Trophoblast cell (in vitro differentiated cells and primary cell): Measurements from ENCODE around the gene CLIP2.
"Not testable (repeated sequence)": the region's sequence is repeated elsewhere in the genome, so short reads cannot be mapped to it uniquely, and the experiment has no call there.

Experiments used
- DNase-seq, 2 donors: peaks; one replicate each; pipeline ENCODE4 v3.0.0-alpha.2; 2016
- H2AFZ ChIP-seq: 2 replicates; pipeline ENCODE4 v1.6.1; 2013; ENCODE audit warnings: low read length, moderate library complexity, mild to moderate bottlenecking; ENCODE audit not compliant: insufficient read depth, poor library complexity
- H2AK5ac ChIP-seq: 2 replicates; pipeline ENCODE4 v1.6.1; 2013; ENCODE audit warnings: mild to moderate bottlenecking, low read length
- H2BK120ac ChIP-seq: 2 replicates; pipeline ENCODE4 v1.6.1; 2013; ENCODE audit warnings: low read length, mild to moderate bottlenecking, moderate library complexity; ENCODE audit not compliant: insufficient read depth, poor library complexity
- H2BK12ac ChIP-seq: 2 replicates; pipeline ENCODE4 v1.6.1; 2013; ENCODE audit warnings: mild to moderate bottlenecking, low read length, moderate library complexity
- H2BK5ac ChIP-seq: 2 replicates; pipeline ENCODE4 v1.6.1; 2013; ENCODE audit warnings: low read length, low read depth, moderate library complexity, mild to moderate bottlenecking; ENCODE audit not compliant: poor library complexity
- H3K14ac ChIP-seq: 2 replicates; pipeline ENCODE4 v1.6.1; 2013; ENCODE audit warnings: mild to moderate bottlenecking, low read length
- H3K18ac ChIP-seq: 2 replicates; pipeline ENCODE4 v1.6.1; 2013; ENCODE audit warnings: mild to moderate bottlenecking, low read length
- H3K23ac ChIP-seq: 2 replicates; pipeline ENCODE4 v1.6.1; 2013; ENCODE audit warnings: low read length
- H3K27ac ChIP-seq: 2 replicates; pipeline ENCODE4 v1.5.1; 2013; ENCODE audit warnings: low read depth, mild to moderate bottlenecking, inconsistent platforms, low read length, moderate library complexity
- H3K27me3 ChIP-seq: 2 replicates; pipeline ENCODE4 v1.6.1; 2013; ENCODE audit warnings: inconsistent platforms, mild to moderate bottlenecking, low read length, moderate library complexity; ENCODE audit not compliant: insufficient read depth
- H3K36me3 ChIP-seq, 2 experiments: 1 replicate in 1 of 2; 2 replicates in 1 of 2; pipeline ENCODE4 v1.6.1; 2013; ENCODE audit warnings: low read length in 2 of 2, mild to moderate bottlenecking in 2 of 2, moderate library complexity in 1 of 2; ENCODE audit not compliant: insufficient read depth in 2 of 2, control insufficient read depth in 1 of 2
- H3K4ac ChIP-seq: 2 replicates; pipeline ENCODE4 v1.6.1; 2013; ENCODE audit warnings: low read depth, mild to moderate bottlenecking, low read length, moderate library complexity
- H3K4me1 ChIP-seq, 2 experiments: 1 replicate in 1 of 2; 2 replicates in 1 of 2; pipeline ENCODE4 v1.6.1; 2013; ENCODE audit warnings: low read length in 2 of 2, mild to moderate bottlenecking in 2 of 2, moderate library complexity in 1 of 2; ENCODE audit not compliant: insufficient read depth in 2 of 2, control insufficient read depth in 1 of 2
- H3K4me2 ChIP-seq: 2 replicates; pipeline ENCODE4 v1.6.1; 2013; ENCODE audit warnings: inconsistent platforms, mild to moderate bottlenecking, low read length, moderate library complexity
- H3K4me3 ChIP-seq: 2 replicates; pipeline ENCODE4 v1.5.1; 2013; ENCODE audit warnings: mild to moderate bottlenecking, low read depth, low read length, inconsistent platforms
- H3K79me1 ChIP-seq: one replicate; pipeline ENCODE4 v1.6.1; 2013; ENCODE audit warnings: low read length
- H3K79me2 ChIP-seq: 2 replicates; pipeline ENCODE4 v1.6.1; 2013; ENCODE audit warnings: low read length, mild to moderate bottlenecking; ENCODE audit not compliant: control insufficient read depth, insufficient read depth, poor library complexity
- H3K9ac ChIP-seq: 2 replicates; pipeline ENCODE4 v1.6.1; 2013; ENCODE audit warnings: mild to moderate bottlenecking, low read length
- H3K9me3 ChIP-seq: 2 replicates; pipeline ENCODE4 v1.6.1; 2013; ENCODE audit warnings: low read depth, mild to moderate bottlenecking, control low read depth, inconsistent platforms, low read length; ENCODE audit not compliant: insufficient read depth
- H4K12ac ChIP-seq: 2 replicates; pipeline ENCODE4 v1.6.1; 2013; ENCODE audit warnings: low read depth, mild to moderate bottlenecking, low read length, moderate library complexity
- H4K8ac ChIP-seq: 2 replicates; pipeline ENCODE4 v1.6.1; 2013; ENCODE audit warnings: low read depth, mild to moderate bottlenecking, low read length, moderate library complexity
- H4K91ac ChIP-seq: one replicate; pipeline ENCODE4 v1.6.1; 2013; ENCODE audit warnings: low read depth, mild to moderate bottlenecking, low read length, moderate library complexity
- WGBS: extraction: QIAGEN DNeasy Blood & Tissue Kit; methylation state at CpG from one replicate; pipeline ENCODE4 v1.1.7; 2013; ENCODE audit warnings: missing lambda C conversion rate; ENCODE audit not compliant: insufficient read length, insufficient coverage; ENCODE audit errors: extremely low coverage; 5-methylcytosine and 5-hydroxymethylcytosine counted together

The CLIP2 gene

GRCh38 chr7:74394601-74395000, 105.4 kb downstream of the CLIP2 start:
- H3K4me1 ChIP-seq, H3K23ac ChIP-seq, H2BK12ac ChIP-seq, H2BK120ac ChIP-seq, H3K27me3 ChIP-seq, H3K4ac ChIP-seq, H3K4me3 ChIP-seq, H4K12ac ChIP-seq, H3K79me1 ChIP-seq, H3K14ac ChIP-seq, H3K79me2 ChIP-seq, H3K9me3 ChIP-seq, H2BK5ac ChIP-seq, H3K36me3 ChIP-seq, H4K8ac ChIP-seq, H4K91ac ChIP-seq, H3K27ac ChIP-seq, H3K4me2 ChIP-seq, H3K18ac ChIP-seq, H3K9ac ChIP-seq, H2AK5ac ChIP-seq, H2AFZ ChIP-seq: not testable (repeated sequence)
- WGBS: no CpG with 5 or more reads among the region's 3 CpGs
- DNase-seq: peak; percentile 72 to 77

- Histone ChIP-seq H2BK12ac (no peak overlapping the region), H3K4ac (no peak overlapping the region), H3K18ac (no peak overlapping the region), H4K91ac (no peak overlapping the region), H3K4me1 (no peaks in the 10 kb centered on the region), H2AFZ (no peak overlapping the region), H3K14ac (no peak overlapping the region), H3K9ac (no peak overlapping the region), H4K8ac (no peak overlapping the region), H3K27me3 (no peaks in the 10 kb centered on the region), H3K4me2 (no peak overlapping the region), H4K12ac (no peak overlapping the region), H3K79me1 (no peaks in the 10 kb centered on the region), H3K27ac (no peak overlapping the region), H3K4me3 (no peak overlapping the region), H2BK120ac (no peak overlapping the region), H3K23ac (no peak overlapping the region), H3K79me2 (no peaks in the 10 kb centered on the region), H2BK5ac (no peak overlapping the region), H2AK5ac (no peak overlapping the region), H3K36me3 (no peaks in the 10 kb centered on the region), H3K9me3 (peaks cover 4% of the 10 kb centered on the region)
- no CpG with 5 or more reads among the region's 4 CpGs for WGBS
- DNase-seq: no peak
Observed at GRCh38 chr7:74395745-74396311, 106.6 kb downstream of the CLIP2 start.

GRCh38 chr7:74396993-74397392, 107.8 kb downstream of the CLIP2 start:
- no peak overlapping the region for H4K91ac ChIP-seq
- no peak overlapping the region for H2AFZ ChIP-seq
- no peak overlapping the region for H2BK12ac ChIP-seq
- no peak overlapping the region for H3K4ac ChIP-seq
- no peaks in the 10 kb centered on the region for H3K79me1 ChIP-seq
- no peak overlapping the region for H2BK120ac ChIP-seq
- no CpG with 5 or more reads among the region's 11 CpGs for WGBS
- no peak overlapping the region for H3K14ac ChIP-seq
- H3K27ac ChIP-seq: no peak overlapping the region
- no peaks in the 10 kb centered on the region for H3K4me1 ChIP-seq
- H2AK5ac ChIP-seq: no peak overlapping the region
- DNase-seq: peak in 1 of 2 donors; percentile 16
- no peak overlapping the region for H3K23ac ChIP-seq
- H3K4me3 ChIP-seq: no peak overlapping the region
- H3K27me3 ChIP-seq: no peaks in the 10 kb centered on the region
- no peak overlapping the region for H4K12ac ChIP-seq
- no peak overlapping the region for H2BK5ac ChIP-seq
- no peak overlapping the region for H3K4me2 ChIP-seq
- peaks cover 4% of the 10 kb centered on the region for H3K9me3 ChIP-seq
- H3K79me2 ChIP-seq: no peaks in the 10 kb centered on the region
- H4K8ac ChIP-seq: no peak overlapping the region
- no peaks in the 10 kb centered on the region for H3K36me3 ChIP-seq
- no peak overlapping the region for H3K18ac ChIP-seq
- H3K9ac ChIP-seq: no peak overlapping the region

- Histone ChIP-seq H2BK12ac (no peak overlapping the region), H3K36me3 (no peaks in the 10 kb centered on the region), H3K79me2 (no peaks in the 10 kb centered on the region), H3K79me1 (no peaks in the 10 kb centered on the region), H2BK5ac (no peak overlapping the region), H4K91ac (no peak overlapping the region), H3K27ac (no peak overlapping the region), H3K23ac (no peak overlapping the region), H4K8ac (no peak overlapping the region), H4K12ac (no peak overlapping the region), H3K14ac (no peak overlapping the region), H2AFZ (no peak overlapping the region), H3K4me1 (no peaks in the 10 kb centered on the region), H3K9me3 (peaks cover 4% of the 10 kb centered on the region), H3K9ac (no peak overlapping the region), H3K27me3 (no peaks in the 10 kb centered on the region), H3K4me3 (no peak overlapping the region), H3K4ac (no peak overlapping the region), H3K4me2 (no peak overlapping the region), H3K18ac (no peak overlapping the region), H2AK5ac (no peak overlapping the region), H2BK120ac (no peak overlapping the region)
- DNase-seq: no peak
- WGBS: no CpG with 5 or more reads among the region's 8 CpGs
Observed at GRCh38 chr7:74398426-74398825, 109.2 kb downstream of the CLIP2 start.
